Thyroid gland (tissue), 4 donors: ENCODE results near the gene KRT6B. TPM values are rescaled to one million over a fixed set of nuclear protein-coding genes. Genes with fewer than 3 reads are reported as not detected.
"Not testable (repeated sequence)": the region's sequence is repeated elsewhere in the genome, so short reads cannot be mapped to it uniquely, and the experiment has no call there.

ENCODE experiments used
- DNase-seq, 2 donors: peaks; one replicate each; pipeline ENCODE4 v3.0.0-alpha.2; 2019
- H3K27ac ChIP-seq, 3 donors: fragments of 200-600 bp; sonication (generic); 1 replicate in 2 of 3; 2 replicates in 1 of 3; pipeline ENCODE4 v1.5.1; 2016 to 2019; ENCODE audit warnings: mild to moderate bottlenecking in 1 of 3, moderate library complexity in 1 of 3
- H3K27me3 ChIP-seq: fragments of 200-600 bp; sonication (generic); one replicate; pipeline ENCODE4 v1.5.1; 2019
- H3K36me3 ChIP-seq, 2 donors: fragments of 200-600 bp; sonication (generic); one replicate each; pipeline ENCODE4 v1.5.1; 2016 to 2019
- H3K4me1 ChIP-seq, 2 donors: fragments of 200-600 bp; sonication (generic); one replicate each; pipeline ENCODE4 v1.5.1; 2017 to 2019
- H3K4me3 ChIP-seq, 3 donors: fragments of 200-600 bp; sonication (generic); replicated peaks in 1 of 3; 1 replicate in 2 of 3; 2 replicates in 1 of 3; pipeline ENCODE4 v1.5.1; 2016; ENCODE audit warnings: mild to moderate bottlenecking in 1 of 3
- H3K9me3 ChIP-seq: fragments of 200-600 bp; sonication (generic); one replicate; pipeline ENCODE4 v1.5.1; 2017
- CTCF ChIP-seq, 6 experiments: fragments of 200-600 bp in 3 of 6; fragments of 450-650 bp in 3 of 6; sonication (generic) in 3 of 6; IDR thresholded peaks; one replicate each; pipeline ENCODE4 v1.5.1; 2016 to 2019; ENCODE audit warnings: antibody characterized with exemption in 6 of 6, mild to moderate bottlenecking in 2 of 6, inconsistent platforms in 1 of 6, moderate library complexity in 1 of 6
- POLR2A ChIP-seq, 2 donors: fragments of 450-650 bp; IDR thresholded peaks; one replicate each; pipeline ENCODE4 v1.6.1; 2017; ENCODE audit warnings: antibody characterized with exemption in 2 of 2, mild to moderate bottlenecking in 2 of 2, moderate library complexity in 1 of 2
- WGBS, 2 donors: methylation state at CpG; one replicate each; pipeline ENCODE4 v1.1.5; 2017; 5-methylcytosine and 5-hydroxymethylcytosine counted together
- intact Hi-C: fragments of 100-400 bp; cut with DNase I; formaldehyde crosslinking; loops from one replicate; pipeline ENCODE4 v1.15.1; 2023
- total RNA-seq, 4 donors: library from RNA; depleted of rRNA; stranded (reverse); fragments of >200 nt; gene quantifications; one replicate each; pipeline ENCODE4 v1.2.3, GENCODE V29; 2016

KRT6B gene
- total RNA-seq, 4 donors from 2014 or later, result not detected

GRCh38 chr12:52413782-52414345 is 38.1 kb downstream of the KRT6B start:
- WGBS, 2 donors, result 64 to 82% methylated on average over 6 to 7 of the region's 8 CpGs
- TF ChIP-seq CTCF (IDR thresholded peaks at IDR 0.05) (no peak), POLR2A (IDR thresholded peaks at IDR 0.05) (no peak)
- Histone ChIP-seq H3K36me3 (no peaks in the 10 kb centered on the region), H3K27ac (no peak overlapping the region), H3K27me3 (no peaks in the 10 kb centered on the region), H3K4me1 (no peaks in the 10 kb centered on the region), H3K4me3 (no peak overlapping the region), H3K9me3 (no peaks in the 10 kb centered on the region)
- DNase-seq, result no peak
- intact Hi-C loops, result no loop called here

GRCh38 chr12:52413202-52413601 is 38.7 kb downstream of the KRT6B start:
- Histone ChIP-seq H3K4me1 (no peaks in the 10 kb centered on the region), H3K27ac (no peak overlapping the region), H3K36me3 (no peaks in the 10 kb centered on the region), H3K27me3 (no peaks in the 10 kb centered on the region), H3K4me3 (no peak overlapping the region), H3K9me3 (no peaks in the 10 kb centered on the region)
- intact Hi-C loops, result no loop called here
- no peak for DNase-seq
- WGBS, 2 donors, result 61 to 72% methylated on average over 4 of the region's 4 CpGs
- TF ChIP-seq POLR2A (IDR thresholded peaks at IDR 0.05), result no peak
- no peak for TF ChIP-seq CTCF (IDR thresholded peaks at IDR 0.05)

DNA sequence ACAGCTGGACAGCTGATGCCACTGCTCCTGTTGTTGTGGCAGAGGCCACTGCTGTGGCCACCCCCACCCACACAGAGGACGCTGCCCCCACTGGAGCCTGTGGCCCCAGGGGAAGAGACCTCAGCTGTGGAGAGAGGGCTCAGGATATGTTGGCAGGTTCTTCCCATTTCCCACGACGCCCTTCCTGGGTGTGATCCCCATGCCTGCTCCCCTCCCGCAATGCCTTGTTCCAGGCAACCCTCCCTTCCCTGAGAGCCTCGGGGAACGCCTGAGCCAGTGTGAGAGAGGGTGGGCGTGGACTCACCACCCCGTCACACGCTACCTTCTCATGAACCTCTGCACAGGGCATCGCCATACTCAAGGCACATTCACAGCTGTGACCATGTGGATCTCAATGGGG is 40.1 kb downstream of the KRT6B start:
- Histone ChIP-seq H3K4me3 (no peak overlapping the region), H3K27me3 (no peaks in the 10 kb centered on the region), H3K36me3 (no peaks in the 10 kb centered on the region), H3K27ac (no peak overlapping the region), H3K9me3 (no peaks in the 10 kb centered on the region), H3K4me1 (no peaks in the 10 kb centered on the region)
- DNase-seq, result no peak
- intact Hi-C loops, result no loop called here
- TF ChIP-seq CTCF (IDR thresholded peaks at IDR 0.05) (no peak), POLR2A (IDR thresholded peaks at IDR 0.05) (no peak)
- WGBS, 2 donors, result 87 to 91% methylated on average over 10 of the region's 10 CpGs

DNA sequence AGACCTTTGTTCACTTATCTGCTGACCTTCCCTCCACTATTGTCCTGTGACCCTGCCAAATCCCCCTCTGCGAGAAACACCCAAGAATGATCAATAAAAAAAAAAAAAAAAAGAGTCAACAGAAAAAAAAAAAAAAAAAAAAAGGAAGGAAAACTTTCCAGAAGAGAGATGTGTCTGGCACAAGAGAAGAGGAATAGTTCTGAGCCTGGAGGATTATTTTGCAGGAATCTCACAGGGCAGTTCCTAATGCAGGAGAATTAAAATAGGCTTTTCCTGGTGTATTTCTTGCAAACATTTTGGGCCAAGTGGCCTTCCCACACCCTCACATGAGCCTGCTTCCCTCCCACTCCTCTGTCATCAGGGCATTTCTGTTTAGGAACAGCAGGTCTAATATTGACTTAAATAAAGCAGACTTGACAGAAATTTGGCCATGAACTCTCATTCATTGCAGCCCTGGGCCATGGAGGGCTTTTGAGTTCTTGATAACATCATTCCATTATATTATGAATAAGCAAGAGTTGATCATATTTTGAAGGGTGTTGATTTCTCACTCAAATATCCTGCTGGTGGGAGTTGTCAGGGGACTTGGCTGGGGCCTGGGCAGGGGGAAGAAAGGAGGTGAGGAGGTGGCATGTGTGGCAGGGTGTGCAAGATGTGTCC is 41.2 kb downstream of the KRT6B start:
- H3K9me3 ChIP-seq, H3K27ac ChIP-seq, DNase-seq, H3K36me3 ChIP-seq, H3K27me3 ChIP-seq, H3K4me1 ChIP-seq, H3K4me3 ChIP-seq, intact Hi-C loops: not testable (repeated sequence)
- WGBS, 2 donors, result 20 to 44% methylated on average over 1 of the region's 1 CpG

DNA sequence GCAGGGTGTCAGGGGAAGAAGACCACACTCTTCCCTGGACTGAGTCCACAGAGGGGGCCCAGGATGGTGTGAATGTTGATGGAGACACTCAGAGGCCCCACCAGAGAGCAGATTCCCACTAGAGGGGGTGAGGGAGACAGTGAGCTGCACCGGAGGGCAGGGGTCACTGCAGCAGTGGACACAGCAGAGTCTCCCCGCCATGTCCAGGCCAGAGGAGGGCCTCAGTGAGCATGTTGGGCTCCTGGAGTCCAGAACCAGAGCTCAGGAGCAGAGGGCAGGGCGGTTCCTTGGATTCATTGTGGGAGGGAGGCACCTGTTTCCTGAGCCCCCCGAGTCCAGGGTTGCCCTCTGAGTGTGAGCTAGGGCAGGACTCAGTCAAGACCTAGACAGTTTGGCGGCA is 44.0 kb downstream of the KRT6B start:
- H3K36me3 ChIP-seq, result no peaks in the 10 kb centered on the region
- no peaks in the 10 kb centered on the region for H3K9me3 ChIP-seq
- no peak for TF ChIP-seq CTCF (IDR thresholded peaks at IDR 0.05)
- TF ChIP-seq POLR2A (IDR thresholded peaks at IDR 0.05), result no peak
- H3K4me1 ChIP-seq, result no peaks in the 10 kb centered on the region
- 89 to 96% methylated on average over 5 of the region's 5 CpGs for WGBS, 2 donors
- H3K4me3 ChIP-seq, result no peak overlapping the region
- intact Hi-C loops, result no loop called here
- no peaks in the 10 kb centered on the region for H3K27me3 ChIP-seq
- no peak overlapping the region for H3K27ac ChIP-seq
- DNase-seq, result no peak
